Endothelial cell of hepatic sinusoid (primary cell): Measurements from ENCODE around the gene MON1B.

Source experiments
- in situ Hi-C: cut with HindIII; loops from 2 replicates; pipeline ENCODE4 v1.10.0; 2017; ENCODE audit warnings: low sequenced_read_pairs

MON1B gene

GRCh38 chr16:77194295-77195231 is 3.6 kb downstream of the MON1B start:
- in situ Hi-C loops = no loop called here

GRCh38 chr16:77195411-77195810 is 4.4 kb downstream of the MON1B start:
- in situ Hi-C loops = no loop called here

GRCh38 chr16:77197747-77198146 is 6.8 kb downstream of the MON1B start:
- in situ Hi-C loops = no loop called here

GRCh38 chr16:77199211-77199610 is 8.2 kb downstream of the MON1B start, which contains the start of gene SYCE1L:
SYCE1L (plus strand) TSS chr16:77199408; CDS start chr16:77199452, 44 bp downstream.
- in situ Hi-C loops = no loop called here

GRCh38 chr16:77206533-77206932 is 15.5 kb downstream of the MON1B start:
- in situ Hi-C loops = no loop called here

DNA sequence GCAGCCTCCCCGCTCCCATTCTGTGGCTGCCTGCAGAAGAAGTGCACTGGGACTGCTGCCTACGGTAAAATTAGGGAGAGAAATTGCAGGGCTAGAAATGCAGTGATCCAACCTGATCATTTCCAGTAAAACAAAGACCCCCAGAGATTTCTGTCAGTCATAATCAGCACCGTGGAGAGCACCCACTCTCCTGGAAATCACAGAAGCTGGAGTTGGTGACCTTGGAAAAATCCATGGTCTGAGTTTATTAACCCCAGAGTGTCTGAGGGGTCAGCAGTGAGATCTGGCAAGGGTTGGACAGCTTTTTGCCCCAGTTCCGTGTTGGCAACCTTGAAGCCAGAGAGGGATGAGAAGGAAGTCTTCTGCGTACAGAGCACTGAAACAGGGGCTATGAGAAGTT is 16.0 kb downstream of the MON1B start:
- in situ Hi-C loops = no loop called here

DNA sequence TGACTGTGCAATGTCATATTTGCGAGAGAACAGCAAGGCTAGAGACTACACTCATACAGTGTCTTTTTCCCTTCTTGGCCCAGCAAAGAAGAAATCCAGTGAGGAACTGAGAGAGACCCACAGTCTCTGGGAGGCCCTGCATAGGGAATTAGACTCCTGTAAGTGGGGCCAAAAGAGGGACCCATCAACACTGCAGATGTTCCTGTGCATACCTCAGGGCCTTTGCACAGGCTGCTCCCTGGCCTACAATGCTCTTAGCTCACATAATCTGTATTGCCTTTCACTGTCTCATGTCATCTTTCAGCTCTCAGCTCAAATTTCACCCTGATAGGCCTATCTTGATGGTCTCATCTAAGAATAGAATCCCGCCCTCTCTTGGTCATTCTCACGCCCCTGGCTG is 17.4 kb downstream of the MON1B start:
- in situ Hi-C loops = no loop called here

- in situ Hi-C loops = no loop called here
These were observed 21.1 kb downstream of the MON1B start for GRCh38 chr16:77211880-77212740.

GRCh38 chr16:77212741-77213541 is 22.0 kb downstream of the MON1B start:
- in situ Hi-C loops = no loop called here

DNA sequence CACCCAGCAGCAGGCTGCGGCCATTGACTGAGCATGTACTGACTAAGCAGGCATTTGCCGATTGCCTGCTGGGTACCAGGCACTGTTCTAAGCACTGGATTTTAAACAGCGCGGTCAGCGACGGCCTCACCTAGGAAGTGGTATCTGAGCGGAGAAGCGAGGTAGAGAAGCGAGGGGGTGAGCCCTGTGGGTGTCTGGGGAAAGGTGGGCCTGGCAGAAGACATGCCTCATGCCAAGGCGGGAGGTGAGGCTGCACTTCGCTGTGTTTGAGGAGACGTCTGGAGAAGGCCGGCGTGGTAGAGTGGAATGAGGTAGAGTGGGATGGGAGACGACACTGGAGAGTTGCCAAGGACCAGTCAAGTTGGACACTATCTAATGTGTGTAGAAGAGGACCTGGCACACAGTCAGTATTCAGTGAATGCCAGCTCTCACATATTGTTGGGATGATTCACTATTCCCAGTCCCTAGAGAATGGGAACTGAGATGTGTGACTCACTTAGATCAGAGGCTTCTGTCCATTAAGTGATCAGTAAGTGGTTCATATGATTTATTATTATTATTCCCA is 22.6 kb downstream of the MON1B start:
- in situ Hi-C loops = no loop called here

GRCh38 chr16:77214411-77215138 is 23.6 kb downstream of the MON1B start:
- in situ Hi-C loops = no loop called here

GRCh38 chr16:77219437-77219836 is 28.4 kb downstream of the MON1B start:
- in situ Hi-C loops = no loop called here

DNA sequence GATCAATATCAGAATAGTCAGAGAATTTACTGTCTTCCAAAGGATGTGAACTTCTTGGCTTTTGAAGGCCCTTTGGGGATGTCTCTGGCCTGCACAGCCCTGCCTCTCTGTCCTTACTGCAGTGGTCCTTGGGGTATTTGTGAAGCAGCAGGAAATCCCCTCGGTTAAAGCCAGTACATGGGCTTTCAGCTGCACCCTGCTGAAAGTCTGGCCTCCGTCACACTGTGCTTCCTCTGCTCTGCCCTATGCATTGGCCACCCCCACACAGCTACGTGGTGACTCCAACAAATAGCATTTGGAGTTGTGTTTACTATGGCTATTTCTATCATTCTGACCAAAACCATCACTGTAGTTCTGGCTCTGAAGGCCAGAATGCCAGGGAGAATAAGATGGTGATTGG is 29.4 kb downstream of the MON1B start:
- in situ Hi-C loops = loop anchor here (5.0 kb wide), 1 partner anchor 232 kb away; no protein-coding TSS in a partner anchor

DNA sequence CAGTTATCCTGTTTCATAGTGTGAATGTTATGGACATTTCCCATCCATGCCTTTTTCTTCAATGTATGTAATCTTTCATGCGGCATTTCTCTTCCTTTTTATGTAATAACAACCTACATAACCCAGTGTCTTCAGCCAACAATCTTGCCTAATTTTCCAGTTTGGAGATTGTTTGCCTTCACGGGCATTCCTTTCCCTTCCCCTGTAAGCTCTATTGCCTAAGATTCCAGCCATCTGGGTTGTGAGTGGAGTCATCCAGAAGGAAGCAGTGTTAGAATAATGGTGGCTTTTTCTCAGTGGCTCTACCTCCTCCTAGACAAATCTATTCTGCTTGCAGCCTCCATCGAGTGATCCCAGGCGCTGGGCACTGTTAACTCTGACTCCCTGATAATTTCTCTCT is 30.5 kb downstream of the MON1B start:
- in situ Hi-C loops = loop anchor here (5.0 kb wide), 1 partner anchor 231 kb away; no protein-coding TSS in a partner anchor

DNA sequence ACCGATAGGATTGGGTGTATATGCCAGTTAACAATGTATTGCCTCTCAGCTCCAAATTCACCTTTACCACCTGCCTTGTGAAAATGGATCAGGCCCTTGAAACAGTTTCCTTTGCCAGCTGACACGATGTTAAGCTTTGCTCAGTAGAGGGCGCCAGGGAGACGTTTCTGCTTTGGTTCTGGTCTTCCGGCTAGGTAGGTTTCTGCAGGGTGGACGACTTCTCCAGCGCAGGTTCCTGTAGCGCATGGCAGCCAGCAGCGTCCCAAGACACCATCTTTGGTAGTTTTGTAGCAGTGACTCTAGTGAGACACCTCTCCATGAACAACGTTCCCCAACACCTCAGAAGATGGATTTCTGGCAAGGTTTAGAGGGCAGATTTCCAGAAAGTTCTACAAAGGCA is 32.2 kb downstream of the MON1B start:
- in situ Hi-C loops = loop anchor here (5.0 kb wide), 1 partner anchor 229 kb away; no protein-coding TSS in a partner anchor

DNA sequence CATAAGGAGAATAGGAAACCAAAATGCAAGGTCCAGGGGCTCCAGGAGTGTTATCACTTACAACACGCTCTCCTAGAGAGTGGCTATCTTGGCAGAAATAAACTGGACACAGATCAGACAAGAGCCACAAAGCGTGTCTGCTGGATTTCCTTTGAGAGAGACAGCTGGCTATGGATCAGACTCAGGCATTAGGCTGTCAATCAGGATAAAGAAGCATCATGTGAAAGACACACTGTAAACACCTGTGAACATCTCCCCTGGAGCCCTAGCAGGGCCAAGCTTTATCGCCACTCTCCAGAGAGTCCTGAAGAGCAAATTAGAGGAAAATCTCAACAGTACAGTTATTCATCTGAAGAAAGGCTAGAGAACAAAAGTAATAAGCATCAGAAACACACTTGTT is 34.2 kb downstream of the MON1B start:
- in situ Hi-C loops = loop anchor here (25.0 kb wide), 1 partner anchor 362 kb away; no protein-coding TSS in a partner anchor

DNA sequence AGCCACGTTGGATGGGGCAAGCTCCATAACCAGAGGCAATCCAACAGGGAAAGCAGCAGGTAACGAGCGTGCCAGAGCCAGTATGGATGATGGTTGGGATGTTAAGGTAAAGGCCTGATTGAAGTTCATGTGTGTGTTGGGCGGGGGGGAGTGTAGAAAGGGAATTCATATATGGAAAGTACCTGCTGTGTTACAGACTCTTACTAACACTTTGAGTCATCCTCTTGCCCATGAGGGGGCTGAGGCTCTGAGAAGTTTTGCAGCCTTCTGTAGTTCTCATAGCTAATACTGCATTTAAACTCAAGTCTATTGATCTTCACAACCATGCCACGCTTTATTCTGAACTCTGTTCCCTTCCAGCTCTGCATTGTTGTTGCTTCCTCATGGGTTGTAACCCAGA is 36.8 kb downstream of the MON1B start:
- in situ Hi-C loops = loop anchor here (25.0 kb wide), 1 partner anchor 360 kb away; no protein-coding TSS in a partner anchor

DNA sequence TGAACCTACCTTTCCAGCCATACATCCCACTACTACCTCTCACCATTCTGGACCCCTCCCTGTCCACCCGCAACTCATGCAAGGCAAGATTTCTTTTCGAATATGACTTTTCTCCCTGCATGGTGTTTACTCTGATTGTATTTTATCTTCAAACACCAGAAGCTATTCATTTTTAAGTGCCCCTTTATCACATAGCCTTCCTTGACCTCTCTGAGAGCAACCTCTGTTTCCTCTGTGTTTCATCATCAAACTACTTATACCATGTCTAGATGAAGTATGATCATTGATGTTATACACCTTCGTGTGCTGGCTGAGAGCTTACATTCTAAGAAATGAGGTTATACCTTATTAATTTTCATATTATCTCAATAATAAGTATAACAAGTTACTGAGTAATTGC is 40.1 kb downstream of the MON1B start:
- in situ Hi-C loops = loop anchor here (25.0 kb wide), 1 partner anchor 356 kb away; no protein-coding TSS in a partner anchor

DNA sequence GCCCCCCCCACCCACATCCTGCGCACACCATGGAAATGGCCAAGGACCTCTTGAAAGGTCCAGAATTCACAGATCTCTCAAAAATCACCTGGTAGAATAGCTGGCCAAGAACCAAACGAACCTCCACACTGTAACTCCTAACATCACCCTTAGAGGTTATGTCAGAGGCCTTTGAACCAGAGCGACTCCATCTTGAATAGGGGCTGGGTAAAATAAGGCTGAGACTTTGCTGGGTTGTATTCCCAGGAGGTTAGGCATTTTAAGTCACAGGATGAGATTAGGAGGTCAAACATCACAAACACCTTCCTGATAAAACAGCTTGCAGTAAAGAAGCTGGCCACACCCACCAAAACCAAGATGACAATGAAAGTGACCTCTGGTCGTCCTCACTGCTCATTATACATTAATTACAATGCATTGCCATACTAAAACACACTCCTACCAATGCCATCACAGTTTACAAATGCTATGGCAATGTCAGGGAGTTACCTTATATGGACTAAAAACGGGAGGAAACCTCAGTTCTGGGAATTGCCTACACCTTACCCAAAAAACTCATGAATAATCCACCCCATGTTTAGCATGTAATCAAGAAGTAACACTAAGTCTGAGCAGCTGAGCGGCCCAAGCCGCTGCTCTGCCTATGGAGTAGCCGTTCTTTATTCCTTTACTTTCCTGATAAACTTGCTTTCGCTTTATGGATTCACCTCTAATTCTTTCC is 43.0 kb downstream of the MON1B start:
- in situ Hi-C loops = loop anchor here (25.0 kb wide), 1 partner anchor 353 kb away; no protein-coding TSS in a partner anchor
